HG02571 (cell line): ENCODE results near the gene C11orf54.
A peak's percentile ranks its signal among the peaks of the same experiment; 100 is the strongest.
"Not testable (repeated sequence)": the region's sequence is repeated elsewhere in the genome, so short reads cannot be mapped to it uniquely, and the experiment has no call there.

ENCODE experiments used
- ATAC-seq: cut with Tn5 transposase; IDR thresholded peaks from one replicate; pipeline ENCODE4 v1.9.1; 2021; ENCODE audit warnings: mild to moderate bottlenecking, moderate library complexity; ENCODE audit not compliant: unreplicated experiment

The C11orf54 gene

DNA sequence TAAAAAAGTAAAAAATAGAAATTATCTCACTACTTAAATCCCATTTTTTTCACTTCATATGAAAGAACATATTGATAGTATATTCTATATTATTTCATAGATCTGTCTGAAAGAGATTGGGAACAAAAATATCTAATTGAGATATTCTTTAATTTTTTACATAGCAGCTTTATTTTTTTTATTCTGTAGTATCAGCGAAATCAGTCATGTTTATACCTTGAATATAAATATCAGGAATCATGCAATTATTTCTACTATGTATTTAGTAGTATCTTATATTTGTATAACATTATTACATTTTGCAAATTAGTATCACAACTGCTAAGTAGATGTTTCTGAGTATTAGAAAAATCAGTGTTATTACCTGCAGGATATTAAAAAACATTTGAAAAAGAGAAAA, 20.4 kb downstream of the C11orf54 start:
- no peak for ATAC-seq

GRCh38 chr11:93765551-93765950, 24.1 kb downstream of the C11orf54 start:
- no peak for ATAC-seq

DNA sequence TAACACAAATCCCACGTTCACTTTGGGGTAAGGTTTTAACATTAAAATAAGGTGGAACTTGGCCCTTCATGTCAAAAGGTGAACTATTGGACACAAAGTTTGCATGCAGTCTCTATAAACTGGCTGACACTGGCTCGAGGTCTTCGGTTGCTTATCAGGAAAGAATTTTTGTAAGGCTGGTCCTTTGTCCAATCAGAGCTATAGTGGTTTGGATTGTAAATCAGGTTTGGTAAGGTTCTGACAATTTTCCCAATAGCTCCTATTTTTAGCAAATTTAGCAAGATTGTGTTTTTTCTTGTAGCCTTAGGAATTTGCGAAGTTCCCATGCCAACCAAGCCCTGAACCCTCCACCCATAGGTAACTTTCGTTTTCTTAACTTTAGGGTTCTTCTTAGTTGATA, 25.0 kb downstream of the C11orf54 start:
- no peak for ATAC-seq

GRCh38 chr11:93767018-93767417, 25.5 kb downstream of the C11orf54 start:
- ATAC-seq: no peak

DNA sequence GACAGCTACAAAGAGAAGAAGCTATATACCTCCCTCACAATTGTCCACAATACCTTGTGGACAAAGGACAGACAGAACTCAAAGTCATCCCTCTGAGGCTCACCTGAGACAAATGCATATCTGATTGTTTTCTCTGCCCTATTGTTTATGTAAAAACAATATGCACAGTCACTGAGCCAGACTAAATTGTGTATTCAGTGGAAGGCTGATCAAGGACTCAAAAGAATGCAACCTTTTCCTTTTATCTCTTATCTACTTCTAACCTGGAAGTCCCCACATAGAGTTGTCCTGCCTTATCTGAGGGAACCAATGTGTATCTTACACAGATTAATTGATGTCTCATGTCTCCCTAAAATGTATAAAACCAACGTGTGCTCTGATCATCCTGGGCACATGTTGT, 28.7 kb downstream of the C11orf54 start:
- ATAC-seq: no peak

- no peak for ATAC-seq
Observed at GRCh38 chr11:93772123-93772522, 30.7 kb downstream of the C11orf54 start.

GRCh38 chr11:93773045-93773477, 31.6 kb downstream of the C11orf54 start:
- no peak for ATAC-seq

DNA sequence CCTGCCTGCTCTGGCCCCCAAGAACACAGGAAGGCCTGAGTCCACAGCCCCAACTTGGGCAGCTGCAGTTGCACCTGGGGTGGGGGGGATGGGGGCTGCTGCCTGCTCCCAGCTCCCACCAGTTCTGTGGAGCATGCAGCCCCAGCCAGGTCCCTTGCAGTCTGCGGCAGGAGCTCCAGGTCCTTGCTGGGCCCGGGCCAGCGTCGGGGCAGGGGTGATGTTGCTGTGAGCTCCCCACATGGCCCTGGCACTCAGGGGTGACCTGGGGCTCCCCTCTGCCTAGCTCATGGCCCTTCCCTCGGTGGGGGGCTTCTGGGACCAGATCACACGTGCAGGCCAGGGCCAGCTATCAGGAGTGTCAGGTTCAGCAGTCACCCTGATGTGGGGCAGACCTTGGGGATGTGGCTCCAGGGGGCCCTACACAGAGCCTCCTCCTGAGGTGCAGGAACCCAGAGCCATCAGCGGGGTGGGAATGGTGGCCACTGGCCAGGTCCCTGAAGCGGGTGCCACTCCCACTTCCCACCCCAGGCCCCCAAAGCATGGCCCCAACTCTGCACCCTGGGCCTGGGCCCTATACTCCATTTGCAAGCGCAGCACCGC, 32.2 kb downstream of the C11orf54 start:
- no peak for ATAC-seq

GRCh38 chr11:93774560-93774959, 33.1 kb downstream of the C11orf54 start:
- not testable (repeated sequence) for ATAC-seq

DNA sequence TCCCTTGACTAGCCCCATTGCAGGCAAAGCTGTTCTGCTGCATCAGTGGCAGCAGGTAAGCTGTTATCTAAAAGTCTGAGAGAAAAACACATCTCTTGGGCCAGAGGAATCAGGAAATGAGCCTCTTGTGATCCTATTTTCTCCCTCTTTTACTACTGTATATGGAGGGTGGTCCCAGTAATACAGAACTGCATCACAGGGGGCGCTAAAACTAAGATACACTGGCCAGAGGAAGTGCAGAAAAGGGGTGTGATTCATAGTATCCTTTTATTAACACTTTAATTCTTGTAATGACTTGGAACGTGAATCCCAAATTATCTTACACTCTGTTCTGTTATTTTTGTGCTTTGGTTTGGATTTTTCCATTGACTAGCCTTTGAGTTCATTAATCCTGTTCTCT, 33.8 kb downstream of the C11orf54 start:
- no peak for ATAC-seq

- ATAC-seq: no peak
Observed at GRCh38 chr11:93783362-93783761, 41.9 kb downstream of the C11orf54 start.

GRCh38 chr11:93783765-93784144, 42.3 kb downstream of the C11orf54 start:
- ATAC-seq: peak; percentile 43

- peak; percentile 97 for ATAC-seq
Observed at GRCh38 chr11:93784145-93784934, 42.9 kb downstream of the C11orf54 start, which contains the start of gene MED17. MED17 (plus strand) TSS chr11:93784282; CDS start chr11:93784514, 232 bp downstream.

DNA sequence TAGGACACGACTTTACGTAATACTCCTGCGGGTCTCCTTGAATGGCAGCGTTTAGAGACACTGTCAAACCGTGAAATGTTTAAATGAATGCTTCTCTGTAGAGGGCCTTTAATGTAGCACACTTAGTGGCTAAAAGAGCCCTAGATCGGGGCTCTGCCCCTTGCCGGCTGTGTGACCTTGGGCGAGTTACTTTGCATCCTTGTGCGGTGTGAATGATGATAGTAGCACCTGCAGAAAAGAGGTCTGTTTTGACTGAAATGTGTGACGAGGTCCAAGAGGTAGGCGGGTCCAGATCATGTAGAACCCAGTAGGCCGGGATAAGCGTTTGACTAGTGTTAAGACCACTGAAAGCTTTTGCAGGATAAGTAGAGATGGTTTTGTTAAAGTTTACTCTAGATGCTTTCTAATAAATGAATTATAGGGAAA, 43.5 kb downstream of the C11orf54 start:
- ATAC-seq: peak; percentile 37

DNA sequence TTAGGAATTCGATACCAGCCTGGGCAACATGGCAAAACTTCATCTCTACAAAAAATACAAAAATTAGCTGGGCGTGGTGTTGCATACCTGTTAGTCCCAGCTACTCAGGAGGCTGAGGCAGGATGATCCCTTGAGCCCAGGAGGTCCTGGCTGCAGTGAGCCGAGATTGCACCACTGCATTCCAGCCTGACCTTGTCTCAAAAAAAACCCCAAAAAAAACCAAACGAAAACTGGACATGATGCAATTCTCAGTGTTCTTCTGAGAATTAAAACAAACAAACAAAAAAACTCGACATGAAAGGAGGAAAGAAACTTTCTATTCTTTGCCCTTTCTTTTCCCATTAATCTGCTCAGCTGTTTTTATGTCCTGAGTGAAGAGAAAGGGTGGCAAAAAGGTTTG, 50.0 kb downstream of the C11orf54 start:
- ATAC-seq: no peak

DNA sequence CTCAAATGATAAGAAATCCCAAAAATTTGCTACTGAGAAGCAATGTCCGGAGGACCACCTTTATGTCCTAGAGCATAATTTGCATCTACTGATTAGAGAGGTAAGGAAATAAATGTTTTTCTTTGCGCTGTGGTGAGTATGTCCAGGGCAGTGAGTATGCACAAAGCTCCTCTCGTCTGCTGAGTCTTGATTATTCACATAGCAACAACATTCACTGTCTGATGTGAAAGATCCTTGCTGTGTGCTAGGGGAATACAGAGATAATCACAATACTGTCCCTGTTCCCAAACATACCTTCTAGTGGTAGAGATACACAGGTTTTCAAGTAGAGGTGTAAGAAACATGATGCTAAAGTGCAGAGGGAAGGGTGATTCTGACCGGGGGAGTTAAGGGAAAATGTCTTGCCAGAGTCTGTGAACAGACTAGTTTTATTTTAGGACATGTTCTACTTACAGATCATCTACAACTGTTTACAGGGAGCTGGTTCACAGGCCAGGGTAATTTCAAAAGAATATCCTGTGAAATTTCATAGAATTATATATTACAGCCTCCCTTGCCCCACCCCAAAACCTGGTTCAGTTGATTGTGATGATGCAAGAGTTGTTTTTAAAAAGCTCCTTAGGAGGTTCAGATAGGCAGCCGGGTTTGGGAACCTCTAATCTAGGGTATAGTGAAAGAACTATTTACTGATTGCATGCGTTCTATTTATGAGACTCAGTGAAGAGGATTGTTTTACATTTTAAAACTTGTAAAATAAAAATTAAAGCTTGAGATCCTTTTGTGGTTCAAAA, 55.2 kb downstream of the C11orf54 start:
- ATAC-seq: no peak

- ATAC-seq: no peak
Observed at GRCh38 chr11:93801366-93801765, 59.9 kb downstream of the C11orf54 start.

GRCh38 chr11:93804879-93805278, 63.4 kb downstream of the C11orf54 start:
- no peak for ATAC-seq

GRCh38 chr11:93807980-93808379, 66.5 kb downstream of the C11orf54 start:
- no peak for ATAC-seq

DNA sequence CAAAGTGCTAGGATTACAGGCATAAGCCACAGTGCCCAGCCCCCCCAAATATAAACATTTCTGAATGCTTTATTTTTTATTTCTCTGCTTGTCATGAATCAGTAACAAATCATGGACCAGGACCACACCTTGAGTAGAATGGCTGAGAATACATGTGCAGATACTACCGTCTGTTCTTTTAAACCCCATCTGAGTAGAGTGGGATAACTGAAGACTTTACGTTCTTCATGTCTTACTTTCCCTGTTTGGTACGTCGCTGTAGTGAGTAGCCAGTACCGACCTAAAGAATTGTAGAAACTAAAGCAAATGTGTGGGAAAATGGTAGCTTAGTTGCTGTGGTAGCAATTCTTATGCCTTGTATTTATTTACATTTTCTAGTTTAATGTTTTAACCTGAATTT, 72.5 kb downstream of the C11orf54 start:
- no peak for ATAC-seq
